ENCODE results near the gene MELTF. TPM values are rescaled to one million over a fixed set of nuclear protein-coding genes. Genes with fewer than 3 reads are reported as not detected.
A peak's percentile ranks its signal among the peaks of the same experiment; 100 is the strongest.

Gene MELTF
- total RNA-seq, 4 donors from 2014 or later: 0.77 to 18.0 (median 6.3) TPM

DNA sequence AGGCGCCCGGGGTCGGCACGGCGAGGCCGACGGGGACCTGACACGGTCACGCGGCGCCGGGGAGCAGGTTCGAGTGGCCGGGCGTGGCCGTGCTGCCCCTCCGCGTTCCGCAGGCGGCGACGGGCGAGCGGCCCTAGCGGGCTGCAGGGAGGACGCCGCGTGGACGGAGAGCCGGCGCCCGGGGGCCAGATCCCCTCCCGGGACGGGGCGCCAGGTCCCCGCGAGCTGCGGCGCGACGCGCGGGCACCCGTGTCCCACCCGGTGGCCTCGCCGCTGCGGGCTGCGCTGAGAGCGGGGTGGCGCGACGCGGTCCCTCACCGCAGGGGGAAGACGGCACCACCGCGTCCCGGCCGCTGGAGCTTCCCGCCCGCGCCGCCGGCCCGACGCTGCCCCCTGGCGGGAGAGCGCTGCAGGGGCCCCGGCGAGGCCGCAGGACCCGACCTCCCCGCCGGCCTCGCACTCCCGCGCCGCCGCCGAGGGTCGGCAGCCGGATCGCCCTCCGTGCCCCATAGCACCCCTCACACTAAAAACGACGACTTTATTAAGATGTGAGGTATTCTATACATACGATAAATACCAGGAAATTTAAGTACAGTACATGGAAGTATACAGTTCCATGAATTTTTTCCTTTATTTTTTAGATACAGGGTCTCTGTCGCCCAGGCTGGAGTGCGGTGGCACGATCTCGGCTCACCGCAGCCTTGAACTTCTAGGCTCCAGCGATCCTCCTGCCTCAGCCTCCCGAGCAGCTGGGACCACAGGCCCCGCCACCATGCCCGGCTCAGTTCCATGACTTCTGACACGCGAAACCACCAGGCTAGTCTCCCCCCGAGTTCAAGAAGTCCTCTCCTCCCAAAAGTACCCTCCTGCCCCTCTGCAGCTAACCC is 59.7 kb downstream of the MELTF start:
- peak in 1 of 2 donors; percentile 61 for DNase-seq
- Histone ChIP-seq H3K9me3 (no peaks in the 10 kb centered on the region), H3K36me3 (no peaks in the 10 kb centered on the region), H3K4me3 (peak overlapping the region; percentile 49 to 53), H3K4me1 (peaks cover 0 to 3% of the 10 kb centered on the region in 2 donors), H3K27ac (peak overlapping the region; percentile 11 to 67), H3K27me3 (no peaks in the 10 kb centered on the region)
- intact Hi-C loops (cut with DNase I; ENCODE audit: low total_unique reads): loop anchor here (10.0 kb wide), 1 partner anchor 125 kb away; no protein-coding TSS in a partner anchor
- TF ChIP-seq POLR2A (IDR thresholded peaks at IDR 0.05): peak in 1 of 2 donors; percentile 37
- TF ChIP-seq, protein P1, sequence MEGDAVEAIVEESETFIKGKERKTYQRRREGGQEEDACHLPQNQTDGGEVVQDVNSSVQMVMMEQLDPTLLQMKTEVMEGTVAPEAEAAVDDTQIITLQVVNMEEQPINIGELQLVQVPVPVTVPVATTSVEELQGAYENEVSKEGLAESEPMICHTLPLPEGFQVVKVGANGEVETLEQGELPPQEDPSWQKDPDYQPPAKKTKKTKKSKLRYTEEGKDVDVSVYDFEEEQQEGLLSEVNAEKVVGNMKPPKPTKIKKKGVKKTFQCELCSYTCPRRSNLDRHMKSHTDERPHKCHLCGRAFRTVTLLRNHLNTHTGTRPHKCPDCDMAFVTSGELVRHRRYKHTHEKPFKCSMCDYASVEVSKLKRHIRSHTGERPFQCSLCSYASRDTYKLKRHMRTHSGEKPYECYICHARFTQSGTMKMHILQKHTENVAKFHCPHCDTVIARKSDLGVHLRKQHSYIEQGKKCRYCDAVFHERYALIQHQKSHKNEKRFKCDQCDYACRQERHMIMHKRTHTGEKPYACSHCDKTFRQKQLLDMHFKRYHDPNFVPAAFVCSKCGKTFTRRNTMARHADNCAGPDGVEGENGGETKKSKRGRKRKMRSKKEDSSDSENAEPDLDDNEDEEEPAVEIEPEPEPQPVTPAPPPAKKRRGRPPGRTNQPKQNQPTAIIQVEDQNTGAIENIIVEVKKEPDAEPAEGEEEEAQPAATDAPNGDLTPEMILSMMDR (IDR thresholded peaks at IDR 0.05): peak; percentile 56 to 94 (median 93)

GRCh38 chr3:196969134-196969659 is 60.4 kb downstream of the MELTF start:
- intact Hi-C loops (cut with DNase I; ENCODE audit: low total_unique reads): no loop called here
- Histone ChIP-seq H3K4me3 (peak overlapping the region; percentile 49 to 53), H3K27ac (peak overlapping the region; percentile 11 to 67), H3K4me1 (peaks cover 0 to 3% of the 10 kb centered on the region in 2 donors), H3K36me3 (no peaks in the 10 kb centered on the region), H3K27me3 (no peaks in the 10 kb centered on the region), H3K9me3 (no peaks in the 10 kb centered on the region)
- TF ChIP-seq, protein P1 (IDR thresholded peaks at IDR 0.05): no peak
- no peak for TF ChIP-seq POLR2A (IDR thresholded peaks at IDR 0.05)
- no peak for DNase-seq

DNA sequence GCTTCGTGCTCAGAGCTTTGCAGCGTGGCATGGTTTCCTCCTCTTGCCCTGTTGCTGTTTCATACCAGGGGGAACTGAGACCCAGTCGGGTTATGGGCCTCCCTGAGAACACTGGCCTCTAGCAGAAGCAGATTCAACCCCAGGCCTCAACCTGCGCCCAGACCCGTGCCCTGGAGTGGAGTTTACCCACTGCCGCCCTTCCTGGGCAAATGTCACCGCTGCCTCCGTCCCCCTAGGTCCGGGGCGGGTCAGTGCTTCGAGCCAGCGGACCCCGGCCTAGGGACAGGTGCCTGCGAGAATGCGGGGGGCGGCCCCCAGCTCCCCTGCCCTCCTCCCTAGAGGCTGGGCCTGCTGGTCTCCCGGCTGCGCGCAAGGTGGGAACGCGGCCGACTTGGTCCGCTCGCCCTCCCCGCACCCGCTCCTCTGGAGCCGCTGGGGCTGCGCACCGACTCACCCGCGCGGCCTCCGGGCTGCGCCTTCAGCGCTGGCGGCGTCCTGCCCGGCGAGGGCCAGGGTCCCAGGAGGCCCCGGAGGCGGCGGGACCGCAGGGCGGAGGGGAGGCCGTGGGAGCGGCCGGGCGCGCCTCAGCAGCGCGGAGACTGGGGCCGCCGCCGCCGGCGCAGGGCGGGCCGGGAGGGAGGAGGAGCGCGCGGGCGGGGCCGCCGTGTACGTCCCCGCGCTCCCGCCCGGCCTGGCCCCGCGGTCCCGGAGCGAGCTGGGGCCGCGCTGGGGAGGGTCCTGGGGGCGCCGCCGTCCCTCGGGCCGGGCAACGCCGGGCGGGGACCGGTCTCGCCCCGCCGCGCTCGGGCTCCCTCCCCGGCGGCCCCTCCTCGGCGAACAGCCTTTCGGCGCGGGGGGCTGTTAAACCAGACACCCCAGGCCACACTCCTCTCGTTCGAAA is 61.1 kb downstream of the MELTF start, which contains the start of gene PIGZ:
Gene PIGZ (minus strand): TSS at position 601 of the 901 bp plus-strand sequence. CDS start 16,802 bp downstream, outside the sequence.
- DNase-seq: no peak
- Histone ChIP-seq H3K9me3 (no peaks in the 10 kb centered on the region), H3K36me3 (no peaks in the 10 kb centered on the region), H3K27me3 (no peaks in the 10 kb centered on the region), H3K4me1 (peaks cover 0 to 3% of the 10 kb centered on the region in 2 donors), H3K27ac (peak within 1 kb of the TSS; percentile 11 to 67), H3K4me3 (peak within 1 kb of the TSS; percentile 49 to 53)
- TF ChIP-seq, protein P1 (IDR thresholded peaks at IDR 0.05): no peak
- no peak for TF ChIP-seq POLR2A (IDR thresholded peaks at IDR 0.05)
- intact Hi-C loops (cut with DNase I; ENCODE audit: low total_unique reads): no loop called here

DNA sequence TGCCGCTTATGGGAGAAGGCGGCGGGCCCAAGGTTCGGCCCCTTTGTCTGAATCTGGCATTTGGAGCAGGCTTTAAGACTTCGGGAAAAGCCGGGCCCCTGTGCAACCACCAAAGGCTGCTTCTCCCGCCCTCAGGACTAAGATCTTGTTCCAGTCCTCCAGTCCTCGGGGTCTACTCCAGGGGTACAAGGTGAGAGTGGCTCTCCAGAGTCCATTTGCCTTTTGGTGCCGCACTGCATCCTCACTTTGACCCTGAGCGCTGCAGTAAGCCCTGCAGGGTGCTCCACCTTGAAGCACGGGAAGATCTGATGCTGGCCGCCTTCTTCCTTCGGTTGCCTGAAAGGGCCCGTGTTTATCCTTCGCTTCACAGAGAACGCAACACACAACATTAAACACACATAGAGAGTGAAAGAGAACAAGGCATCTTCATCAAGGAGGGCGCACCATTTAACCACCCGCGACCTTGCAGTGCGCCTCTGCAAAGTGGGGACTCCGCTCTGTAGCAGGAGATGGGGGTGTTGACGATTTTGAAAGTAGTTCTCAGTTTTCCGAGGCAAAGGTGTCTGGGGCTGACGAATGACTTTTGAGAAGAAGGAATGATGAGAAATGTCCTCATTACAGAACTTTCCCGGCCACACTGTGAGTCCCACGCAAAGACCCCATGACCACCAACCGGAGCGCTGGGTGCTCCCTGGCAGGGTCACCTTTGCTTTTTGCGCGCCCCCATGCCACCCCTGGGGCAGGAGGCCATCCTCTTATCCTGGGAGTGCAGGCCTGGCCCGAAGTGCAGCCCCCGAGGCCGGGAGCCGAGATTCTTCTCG is 62.0 kb downstream of the MELTF start:
- intact Hi-C loops (cut with DNase I; ENCODE audit: low total_unique reads): no loop called here
- no peaks in the 10 kb centered on the region for H3K9me3 ChIP-seq
- peak overlapping the region; percentile 49 to 53 for H3K4me3 ChIP-seq
- H3K4me1 ChIP-seq: peaks cover 0 to 3% of the 10 kb centered on the region in 2 donors
- TF ChIP-seq POLR2A (IDR thresholded peaks at IDR 0.05): no peak
- TF ChIP-seq, protein P1 (IDR thresholded peaks at IDR 0.05): no peak
- H3K36me3 ChIP-seq: no peaks in the 10 kb centered on the region
- no peak overlapping the region for H3K27ac ChIP-seq
- H3K27me3 ChIP-seq: no peaks in the 10 kb centered on the region
- no peak for DNase-seq

Measured in uterus (tissue), 4 donors.